Naive thymus-derived CD8-positive, alpha-beta T cell (primary cell): Measurements from ENCODE around the gene MACROH2A2. TPM values are rescaled to one million over a fixed set of nuclear protein-coding genes. Genes with fewer than 3 reads are reported as not detected.
"Not testable (repeated sequence)": the region's sequence is repeated elsewhere in the genome, so short reads cannot be mapped to it uniquely, and the experiment has no call there.

ENCODE experiments used
- ATAC-seq, 2 donors: fragments of 150-1000 bp; cut with Tn5 transposase in 1 of 2; sonication (Bioruptor Pico), chemical (Tn5 transposase) in 1 of 2; 1 replicate in 1 of 2; 2 replicates in 1 of 2; pipeline ENCODE4 v1.10.0; 2021; ENCODE audit warnings: mild to moderate bottlenecking in 2 of 2, moderate library complexity in 2 of 2
- POLR2A ChIA-PET: fragments of 350-600 bp; sonication (Branson Sonifier 250); formaldehyde crosslinking; loops from one replicate; lab custom pipeline; 2021; ENCODE audit warnings: antibody characterized with exemption; lab: Charles Lee
- DNase-seq, 10 donors: peaks; one replicate each; pipeline versions ENCODE4 v3.0.0 to v3.0.0-alpha.2; 2020 to 2022
- H3K27ac Mint-ChIP-seq, 10 donors: one replicate each; pipeline ENCODE4 v1.8.0; 2020 to 2022; ENCODE audit warnings: mild to moderate bottlenecking in 10 of 10, mixed read lengths in 10 of 10, moderate library complexity in 4 of 10, inconsistent platforms in 1 of 10
- H3K27me3 Mint-ChIP-seq, 5 donors: one replicate each; pipeline ENCODE4 v1.8.0; 2021 to 2022; ENCODE audit warnings: mixed read lengths in 5 of 5
- H3K36me3 Mint-ChIP-seq, 3 donors: one replicate each; pipeline ENCODE4 v1.8.0; 2020 to 2022; ENCODE audit warnings: mixed read lengths in 3 of 3, mild to moderate bottlenecking in 2 of 3, inconsistent platforms in 1 of 3
- H3K4me1 Mint-ChIP-seq, 4 donors: one replicate each; pipeline ENCODE4 v1.8.0; 2021 to 2022; ENCODE audit warnings: mixed read lengths in 4 of 4
- H3K4me3 Mint-ChIP-seq, 10 donors: one replicate each; pipeline ENCODE4 v1.8.0; 2020 to 2022; ENCODE audit warnings: mild to moderate bottlenecking in 10 of 10, mixed read lengths in 10 of 10, moderate library complexity in 6 of 10, inconsistent platforms in 1 of 10
- H3K9me3 Mint-ChIP-seq, 9 donors: one replicate each; pipeline ENCODE4 v1.8.0; 2020 to 2022; ENCODE audit warnings: mixed read lengths in 9 of 9, mild to moderate bottlenecking in 3 of 9, inconsistent platforms in 1 of 9, moderate library complexity in 1 of 9
- polyA plus RNA-seq, 3 donors: library from polyadenylated mRNA; unstranded; fragments of 300-500 nt; fragmentation: Illumina TruSeq; gene quantifications; one replicate each; pipeline ENCODE4 v1.2.3, GENCODE V29; 2021
- total RNA-seq, 8 experiments: library from RNA in 2 of 8; stranded (reverse) in 2 of 8; gene quantifications; one replicate each; pipeline ENCODE4 v1.2.3 and lab custom pipeline; 2021 to 2026

MACROH2A2 gene
- total and polyA plus RNA-seq, 5 experiments from 2014 or later: 6.1 to 7.2 (median 6.7) TPM

DNA sequence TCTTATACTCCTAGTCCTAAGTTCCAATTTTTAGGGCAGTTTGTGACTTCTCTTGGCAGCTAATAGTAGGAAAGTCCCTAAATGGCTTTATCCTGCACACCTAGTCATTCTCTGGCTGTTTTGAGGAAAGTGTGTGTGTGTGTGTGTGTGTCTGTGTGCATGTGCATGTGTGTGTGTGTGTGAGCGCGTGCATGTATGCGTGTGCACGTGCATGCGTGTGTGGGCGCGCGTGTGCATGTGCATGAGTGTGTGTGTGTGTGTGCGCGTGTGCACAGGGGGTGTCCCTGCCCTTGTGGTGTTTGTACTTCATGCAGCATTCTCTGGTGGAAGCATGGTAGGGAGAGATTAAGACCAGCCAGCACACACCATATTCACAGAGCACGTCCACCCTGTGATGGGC, 18.2 kb downstream of the MACROH2A2 start:
- Mint-ChIP-seq H3K27me3 (no peaks in the 10 kb centered on the region), H3K9me3 (no peaks in the 10 kb centered on the region), H3K4me1 (peaks cover 0 to 2% (median 0%) of the 10 kb centered on the region in 4 donors), H3K36me3 (no peaks in the 10 kb centered on the region), H3K27ac (no peak overlapping the region), H3K4me3 (no peak overlapping the region)
- POLR2A ChIA-PET: no interaction called here
- no peak for ATAC-seq
- no peak for DNase-seq

- Mint-ChIP-seq H3K27ac (no peak overlapping the region), H3K27me3 (peaks cover 0 to 5% (median 0%) of the 10 kb centered on the region in 5 donors), H3K9me3 (no peaks in the 10 kb centered on the region), H3K4me3 (no peak overlapping the region), H3K36me3 (no peaks in the 10 kb centered on the region), H3K4me1 (no peaks in the 10 kb centered on the region)
- ATAC-seq (no peak), DNase-seq (no peak)
- POLR2A ChIA-PET: no interaction called here
Measured at GRCh38 chr10:70074165-70074564, 21.5 kb downstream of the MACROH2A2 start.

DNA sequence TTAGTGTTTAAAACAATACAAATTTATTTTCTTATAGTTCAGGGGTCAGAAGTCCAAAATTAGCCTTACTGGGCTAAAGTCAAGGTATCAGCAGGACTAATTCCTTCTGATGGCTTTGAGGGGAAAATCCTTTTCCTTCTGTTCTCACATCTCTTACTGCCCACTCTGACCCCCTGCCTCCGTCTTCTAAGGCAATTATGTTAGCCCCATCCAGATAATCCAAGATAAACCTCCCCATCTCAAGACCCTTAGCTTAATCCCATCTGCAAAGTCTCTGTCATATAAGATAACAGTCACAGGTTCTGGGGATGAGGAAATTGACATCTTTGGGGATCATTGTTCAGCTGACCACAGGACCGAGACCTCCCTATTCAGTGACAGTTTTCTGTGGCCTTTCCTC, 22.3 kb downstream of the MACROH2A2 start:
- Mint-ChIP-seq H3K27me3 (peaks cover 0 to 5% (median 0%) of the 10 kb centered on the region in 5 donors), H3K4me3 (no peak overlapping the region), H3K4me1 (no peaks in the 10 kb centered on the region), H3K36me3 (no peaks in the 10 kb centered on the region), H3K27ac (peak overlapping the region in 1 of 10 donors; percentile 75), H3K9me3 (no peaks in the 10 kb centered on the region)
- no peak for DNase-seq
- POLR2A ChIA-PET: no interaction called here
- ATAC-seq: no peak

DNA sequence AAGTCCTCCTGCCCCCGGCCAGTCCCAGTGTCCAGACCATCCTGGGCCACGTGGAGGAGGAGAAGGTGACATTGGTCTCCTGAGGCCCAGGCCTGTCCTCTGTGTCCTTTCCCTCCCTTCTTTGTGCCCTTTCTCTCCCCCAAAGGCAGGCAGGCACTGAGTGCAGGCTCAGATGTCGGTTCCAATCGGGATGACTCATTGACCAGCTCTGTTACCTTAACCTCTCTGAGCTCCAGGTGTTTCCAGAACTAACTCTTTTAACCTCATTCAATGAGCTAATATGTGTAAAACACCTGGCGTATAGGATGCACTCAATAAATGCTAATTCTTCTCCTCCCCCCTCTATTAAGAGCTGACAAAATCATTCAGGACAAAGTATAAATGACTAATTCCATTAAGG, 25.7 kb downstream of the MACROH2A2 start:
- ATAC-seq: no peak
- Mint-ChIP-seq H3K27me3 (peaks cover 0 to 5% (median 0%) of the 10 kb centered on the region in 5 donors), H3K4me1 (no peaks in the 10 kb centered on the region), H3K9me3 (no peaks in the 10 kb centered on the region), H3K4me3 (no peak overlapping the region), H3K27ac (no peak overlapping the region), H3K36me3 (no peaks in the 10 kb centered on the region)
- POLR2A ChIA-PET: interaction anchor here (0.7 kb wide), 1 partner anchor 14 kb away, joined by 3 read pairs; no protein-coding TSS in a partner anchor
- no peak for DNase-seq

DNA sequence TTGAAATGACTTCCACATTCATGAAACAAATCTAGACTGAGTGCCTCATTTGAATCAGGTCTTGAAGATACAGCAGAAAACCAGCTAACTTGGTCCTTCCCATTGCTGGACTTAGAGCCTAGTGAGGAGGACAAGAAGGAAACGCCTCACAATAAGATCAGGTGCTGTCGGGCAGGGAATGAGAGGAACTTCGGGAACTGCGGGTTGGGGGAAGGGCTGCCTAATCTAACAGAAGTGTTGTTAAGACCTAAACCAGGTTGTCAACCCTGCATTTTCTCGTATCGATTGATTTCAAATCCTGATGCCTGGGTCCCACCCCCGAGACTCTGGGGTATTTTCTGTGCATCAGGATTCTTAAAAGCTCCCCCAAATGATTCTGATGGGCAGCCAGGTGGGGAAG, 26.3 kb downstream of the MACROH2A2 start:
- ATAC-seq: no peak
- POLR2A ChIA-PET: interaction anchor here (0.7 kb wide), 1 partner anchor 14 kb away, joined by 3 read pairs; no protein-coding TSS in a partner anchor

GRCh38 chr10:70080789-70081188, 28.1 kb downstream of the MACROH2A2 start:
- H3K27me3 Mint-ChIP-seq, POLR2A ChIA-PET, H3K36me3 Mint-ChIP-seq, H3K4me3 Mint-ChIP-seq, DNase-seq, ATAC-seq, H3K4me1 Mint-ChIP-seq, H3K9me3 Mint-ChIP-seq: not testable (repeated sequence)
- H3K27ac Mint-ChIP-seq: peak overlapping the region in 1 of 10 donors; percentile 15

More for the DNA sequence above, 26.3 kb downstream of the MACROH2A2 start:
- Mint-ChIP-seq H3K4me1 (no peaks in the 10 kb centered on the region), H3K4me3 (no peak overlapping the region), H3K27ac (peak overlapping the region in 1 of 10 donors; percentile 68), H3K36me3 (no peaks in the 10 kb centered on the region), H3K27me3 (peaks cover 0 to 5% (median 0%) of the 10 kb centered on the region in 5 donors), H3K9me3 (no peaks in the 10 kb centered on the region)
- DNase-seq: no peak

GRCh38 chr10:70084189-70084588, 31.5 kb downstream of the MACROH2A2 start:
- H3K4me1 Mint-ChIP-seq: peaks cover 0 to 4% (median 0%) of the 10 kb centered on the region in 4 donors
- no peaks in the 10 kb centered on the region for H3K27me3 Mint-ChIP-seq
- H3K27ac Mint-ChIP-seq: peak overlapping the region in 2 of 10 donors; percentile 2 to 15
- DNase-seq (peak in 3 of 10 donors; percentile 26 to 32 (median 28)), ATAC-seq (no peak)
- no peaks in the 10 kb centered on the region for H3K36me3 Mint-ChIP-seq
- no peak overlapping the region for H3K4me3 Mint-ChIP-seq
- no peaks in the 10 kb centered on the region for H3K9me3 Mint-ChIP-seq
- POLR2A ChIA-PET: interaction anchor here (1.0 to 1.1 kb wide), 2 partner anchors 62 to 280 kb away, joined by 3 to 4 read pairs; partner anchors contain the start of gene TYSND1

DNA sequence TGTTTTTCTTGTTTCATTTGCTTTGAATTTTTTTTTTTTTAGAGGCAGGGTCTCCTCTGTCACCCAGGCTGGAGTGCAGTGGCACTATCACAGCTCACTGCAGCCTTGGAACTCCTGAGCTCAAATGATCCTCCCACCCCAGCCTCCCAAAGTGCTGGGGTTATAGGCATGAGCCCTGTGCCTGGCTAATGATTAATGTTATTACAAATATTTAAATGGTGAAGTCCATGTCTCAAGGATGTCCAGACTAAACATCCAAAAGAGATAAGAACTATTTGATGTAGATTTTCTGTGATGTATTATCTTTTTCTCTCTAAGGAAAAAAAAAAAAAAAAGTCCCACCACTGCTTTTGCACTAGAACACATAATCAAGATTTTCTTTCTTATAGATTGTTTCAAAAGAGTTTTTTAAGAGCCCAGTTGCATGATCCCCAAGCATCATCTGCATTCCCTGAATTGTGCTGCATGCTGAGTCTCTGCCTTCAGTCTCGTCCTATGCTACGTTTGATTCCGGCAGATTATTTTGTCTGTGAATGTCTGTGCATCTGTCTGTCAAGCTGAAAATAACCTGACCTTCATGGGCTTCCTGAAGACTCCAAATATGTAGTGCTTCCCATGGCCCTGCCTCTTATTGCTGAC, 33.4 kb downstream of the MACROH2A2 start:
- H3K9me3 Mint-ChIP-seq: no peaks in the 10 kb centered on the region
- ATAC-seq (no peak), DNase-seq (no peak)
- no peaks in the 10 kb centered on the region for H3K36me3 Mint-ChIP-seq
- no peak overlapping the region for H3K4me3 Mint-ChIP-seq
- POLR2A ChIA-PET: interaction anchor here (0.7 kb wide), 3 partner anchors 49 to 457 kb away, joined by 3 to 4 read pairs (median 3); no protein-coding TSS in a partner anchor
- H3K27ac Mint-ChIP-seq: no peak overlapping the region
- H3K4me1 Mint-ChIP-seq: peaks cover 2 to 9% (median 9%) of the 10 kb centered on the region in 4 donors
- H3K27me3 Mint-ChIP-seq: no peaks in the 10 kb centered on the region

DNA sequence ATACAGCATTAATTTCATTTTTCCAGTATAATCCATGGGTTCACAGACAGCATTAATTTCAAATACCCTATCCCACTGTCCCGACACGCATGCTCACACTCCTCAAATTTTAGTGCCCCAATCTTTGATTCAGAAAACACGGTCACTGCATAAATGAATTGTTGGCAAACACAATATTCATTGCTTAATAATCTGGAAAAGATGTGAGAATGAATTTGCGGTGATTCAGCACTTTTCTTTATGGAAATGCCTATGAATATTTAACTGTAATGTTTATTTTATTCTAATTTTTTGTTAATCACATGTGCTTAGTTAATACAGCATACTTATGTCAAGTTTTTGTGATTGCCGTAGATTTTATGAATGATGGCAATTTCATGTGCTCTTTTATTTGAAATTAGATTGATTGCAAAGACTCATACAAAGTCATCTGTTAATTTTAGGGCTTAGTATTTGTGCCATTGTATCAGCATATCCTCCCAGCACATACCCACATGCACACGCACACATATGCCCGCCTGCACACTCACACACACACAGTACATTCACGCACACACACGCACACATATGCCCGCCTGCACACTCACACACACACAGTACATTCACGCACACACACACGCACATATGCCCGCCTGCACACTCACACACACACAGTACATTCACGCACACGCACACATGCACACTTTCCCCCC, 35.1 kb downstream of the MACROH2A2 start:
- POLR2A ChIA-PET: interaction anchor here (0.6 kb wide), 1 partner anchor 61 kb away, joined by 4 read pairs; no protein-coding TSS in a partner anchor
- no peak overlapping the region for H3K4me3 Mint-ChIP-seq
- H3K27ac Mint-ChIP-seq: peak overlapping the region in 2 of 10 donors; percentile 25 to 51
- no peaks in the 10 kb centered on the region for H3K27me3 Mint-ChIP-seq
- no peaks in the 10 kb centered on the region for H3K9me3 Mint-ChIP-seq
- ATAC-seq: no peak
- no peaks in the 10 kb centered on the region for H3K36me3 Mint-ChIP-seq
- DNase-seq: no peak
- H3K4me1 Mint-ChIP-seq: peaks cover 11 to 24% (median 22%) of the 10 kb centered on the region in 4 donors

- Mint-ChIP-seq H3K27ac (peak overlapping the region in 2 of 10 donors; percentile 25 to 51), H3K4me1 (peaks cover 11 to 28% (median 26%) of the 10 kb centered on the region in 4 donors), H3K4me3 (no peak overlapping the region), H3K36me3 (no peaks in the 10 kb centered on the region), H3K9me3 (no peaks in the 10 kb centered on the region), H3K27me3 (no peaks in the 10 kb centered on the region)
- ATAC-seq (no peak), DNase-seq (no peak)
- POLR2A ChIA-PET: no interaction called here
Measured at GRCh38 chr10:70088308-70088698, 35.7 kb downstream of the MACROH2A2 start.

DNA sequence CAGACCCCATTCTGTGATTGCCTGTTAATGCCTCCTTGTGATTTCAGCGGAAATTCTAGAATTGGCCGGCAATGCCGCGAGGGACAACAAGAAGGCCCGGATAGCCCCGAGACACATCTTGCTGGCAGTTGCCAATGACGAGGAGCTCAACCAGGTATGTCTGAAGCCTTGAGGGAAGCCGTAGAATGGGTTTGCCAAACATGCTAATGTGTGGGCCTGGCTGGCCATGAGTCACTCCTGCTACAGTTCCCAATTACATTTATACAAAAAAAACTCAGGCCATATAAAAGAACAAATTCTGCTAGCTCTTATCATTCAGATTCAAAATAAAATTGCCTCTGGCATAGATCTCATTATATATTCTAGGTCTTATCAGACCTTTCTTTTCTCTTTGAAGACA, 37.4 kb downstream of the MACROH2A2 start:
- DNase-seq (no peak), ATAC-seq (no peak)
- Mint-ChIP-seq H3K9me3 (no peaks in the 10 kb centered on the region), H3K4me3 (no peak overlapping the region), H3K4me1 (peaks cover 17 to 43% (median 40%) of the 10 kb centered on the region in 4 donors), H3K27ac (peak overlapping the region in 6 of 10 donors; percentile 8 to 74 (median 34)), H3K36me3 (peaks cover 0 to 8% (median 6%) of the 10 kb centered on the region in 3 donors), H3K27me3 (no peaks in the 10 kb centered on the region)
- POLR2A ChIA-PET: interaction anchor here (0.6 kb wide), 1 partner anchor 112 kb away, joined by 4 read pairs; no protein-coding TSS in a partner anchor

DNA sequence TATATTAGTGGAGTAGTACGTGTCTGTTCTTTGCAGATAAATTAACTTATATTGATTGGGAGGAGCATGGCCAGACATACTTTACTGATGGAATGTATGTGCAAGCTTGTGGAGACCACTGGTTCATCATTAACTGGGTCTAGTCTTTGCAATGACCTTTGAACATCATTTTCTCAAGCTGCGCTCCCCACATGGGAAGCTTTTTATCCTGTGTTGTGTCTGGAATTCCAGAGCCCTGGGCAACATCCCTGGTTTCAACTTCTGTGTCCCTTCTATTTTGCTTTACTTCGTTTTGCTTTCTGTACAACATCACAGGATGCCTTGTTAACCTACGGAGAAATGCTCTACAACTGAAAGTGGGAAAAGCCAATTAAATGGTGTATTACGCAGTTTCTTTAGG, 38.3 kb downstream of the MACROH2A2 start:
- ATAC-seq: no peak
- no peak for DNase-seq
- no peaks in the 10 kb centered on the region for H3K27me3 Mint-ChIP-seq
- peak overlapping the region in 9 of 10 donors; percentile 34 to 99 (median 92) for H3K27ac Mint-ChIP-seq
- peaks cover 0 to 15% (median 12%) of the 10 kb centered on the region in 3 donors for H3K36me3 Mint-ChIP-seq
- POLR2A ChIA-PET: interaction anchor here (3.9 kb wide), 1 partner anchor 55 kb away, joined by 44 read pairs; the partner anchor contains the start of gene TYSND1
- H3K4me1 Mint-ChIP-seq: peaks cover 17 to 49% (median 47%) of the 10 kb centered on the region in 4 donors
- H3K9me3 Mint-ChIP-seq: no peaks in the 10 kb centered on the region
- peak overlapping the region in 1 of 10 donors; percentile 69 for H3K4me3 Mint-ChIP-seq
